Tibial artery (tissue), 4 donors: Measurements from ENCODE around the gene BRIP1.

ENCODE experiments used
- DNase-seq, 2 donors: peaks; one replicate each; pipeline ENCODE4 v3.0.0-alpha.2; 2019
- H3K27ac ChIP-seq, 2 donors: fragments of 200-600 bp; sonication (generic) in 1 of 2; 1 replicate in 1 of 2; 2 replicates in 1 of 2; pipeline ENCODE4 v1.5.1; 2018 to 2019; ENCODE audit warnings: mild to moderate bottlenecking in 1 of 2
- H3K27me3 ChIP-seq, 2 donors: fragments of 200-600 bp; sonication (generic) in 1 of 2; one replicate each; pipeline versions ENCODE4 v1.5.1 to v1.6.0; 2016 to 2019
- H3K36me3 ChIP-seq, 3 donors: fragments of 200-600 bp; sonication (generic) in 2 of 3; one replicate each; pipeline ENCODE4 v1.5.1; 2016 to 2019; ENCODE audit warnings: mild to moderate bottlenecking in 2 of 3
- H3K4me1 ChIP-seq, 4 donors: fragments of 200-600 bp; sonication (generic) in 2 of 4; 1 replicate in 3 of 4; 2 replicates in 1 of 4; pipeline ENCODE4 v1.5.1; 2016 to 2019
- H3K4me3 ChIP-seq, 2 donors: fragments of 200-600 bp; sonication (generic) in 1 of 2; 1 replicate in 1 of 2; 2 replicates in 1 of 2; pipeline ENCODE4 v1.5.1; 2018 to 2019; ENCODE audit warnings: mild to moderate bottlenecking in 2 of 2
- H3K9me3 ChIP-seq, 3 donors: fragments of 200-600 bp; sonication (generic) in 1 of 3; one replicate each; pipeline ENCODE4 v1.5.1; 2016 to 2019
- CTCF ChIP-seq, 2 experiments: fragments of 200-600 bp in 1 of 2; fragments of 450-650 bp in 1 of 2; IDR thresholded peaks; one replicate each; pipeline ENCODE4 v1.5.1; 2017 to 2019; ENCODE audit warnings: antibody characterized with exemption in 2 of 2, mild to moderate bottlenecking in 1 of 2, moderate library complexity in 1 of 2
- intact Hi-C: fragments of 100-400 bp; cut with DNase I; formaldehyde crosslinking; loops from one replicate; pipeline ENCODE4 v1.15.0; 2023; ENCODE audit warnings: low total_unique reads

BRIP1 gene

GRCh38 chr17:61809816-61810392 is 53.4 kb downstream of the BRIP1 start:
- DNase-seq = no peak

GRCh38 chr17:61808442-61808841 is 54.9 kb downstream of the BRIP1 start:
- Histone ChIP-seq H3K4me3 (no peak overlapping the region), H3K27ac (no peak overlapping the region), H3K9me3 (no peaks in the 10 kb centered on the region), H3K4me1 (no peaks in the 10 kb centered on the region), H3K36me3 (no peaks in the 10 kb centered on the region), H3K27me3 (no peaks in the 10 kb centered on the region)
- no peak for TF ChIP-seq CTCF (IDR thresholded peaks at IDR 0.05)
- DNase-seq = no peak
- intact Hi-C loops = no loop called here

More at GRCh38 chr17:61809816-61810392, 53.4 kb downstream of the BRIP1 start:
- Histone ChIP-seq H3K9me3 (no peaks in the 10 kb centered on the region), H3K27ac (no peak overlapping the region), H3K36me3 (no peaks in the 10 kb centered on the region), H3K27me3 (no peaks in the 10 kb centered on the region), H3K4me1 (no peaks in the 10 kb centered on the region), H3K4me3 (no peak overlapping the region)
- no peak for TF ChIP-seq CTCF (IDR thresholded peaks at IDR 0.05)
- intact Hi-C loops = no loop called here

DNA sequence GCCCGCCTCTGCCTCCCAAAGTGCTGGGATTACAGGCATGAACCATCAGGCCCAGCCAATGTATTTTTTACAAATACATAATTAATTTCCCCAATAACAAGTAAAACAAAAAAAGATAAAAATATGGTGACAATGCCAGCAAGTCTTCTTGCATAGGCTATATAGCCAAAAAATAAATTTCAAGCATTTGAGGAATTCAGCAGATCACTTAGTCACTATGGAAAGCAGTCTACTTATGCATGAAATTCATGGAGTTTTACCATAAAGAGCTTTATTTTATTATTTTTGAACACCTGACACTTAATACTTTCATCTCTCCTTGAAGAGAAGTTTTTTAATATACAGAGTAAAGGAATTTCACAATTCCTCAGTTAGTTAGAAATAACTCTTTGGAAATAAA is 56.4 kb downstream of the BRIP1 start:
- H3K36me3 ChIP-seq = no peaks in the 10 kb centered on the region
- intact Hi-C loops = no loop called here
- TF ChIP-seq CTCF (IDR thresholded peaks at IDR 0.05) = no peak

DNA sequence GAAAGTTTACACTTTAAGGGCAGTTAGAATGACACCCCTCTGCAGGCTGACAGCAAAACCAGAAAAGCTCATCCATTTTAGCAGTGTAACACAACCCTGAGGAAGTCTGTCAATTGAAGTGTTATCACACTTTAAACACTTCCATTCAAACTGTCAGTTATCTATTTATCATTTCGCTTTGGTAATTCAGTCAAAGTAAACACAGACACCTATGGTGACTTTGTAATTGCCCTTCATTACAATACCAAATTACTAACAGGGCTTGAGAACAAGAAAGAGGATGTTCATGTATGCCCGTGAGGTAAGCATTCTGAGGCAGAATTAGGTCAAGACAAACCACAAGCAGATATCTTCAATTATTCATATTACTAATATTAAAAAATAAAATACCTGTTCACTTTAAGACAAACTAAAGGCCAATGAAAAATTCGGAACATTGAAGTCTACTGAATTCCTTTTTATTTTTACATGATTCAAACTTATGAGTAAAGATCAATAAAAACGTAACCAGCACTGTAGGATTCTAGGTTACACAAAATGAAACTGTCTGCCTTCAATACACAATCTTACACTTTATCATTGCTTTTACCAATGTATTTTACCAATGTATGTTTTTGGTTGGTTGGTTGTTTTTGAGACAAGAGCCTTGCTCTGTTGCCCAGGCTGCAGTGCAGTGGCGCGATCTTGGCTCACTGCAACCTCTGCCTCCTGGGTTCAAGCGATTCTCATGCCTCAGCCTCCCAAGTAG is 57.1 kb downstream of the BRIP1 start:
- no peak overlapping the region for H3K4me3 ChIP-seq
- intact Hi-C loops = no loop called here
- H3K27ac ChIP-seq = no peak overlapping the region
- no peaks in the 10 kb centered on the region for H3K27me3 ChIP-seq
- H3K36me3 ChIP-seq = no peaks in the 10 kb centered on the region
- no peak for DNase-seq
- no peak for TF ChIP-seq CTCF (IDR thresholded peaks at IDR 0.05)
- H3K9me3 ChIP-seq = no peaks in the 10 kb centered on the region
- no peaks in the 10 kb centered on the region for H3K4me1 ChIP-seq

More for the DNA sequence above, 56.4 kb downstream of the BRIP1 start:
- no peaks in the 10 kb centered on the region for H3K27me3 ChIP-seq
- no peak overlapping the region for H3K4me3 ChIP-seq
- DNase-seq = no peak
- no peak overlapping the region for H3K27ac ChIP-seq
- no peaks in the 10 kb centered on the region for H3K9me3 ChIP-seq
- no peaks in the 10 kb centered on the region for H3K4me1 ChIP-seq

GRCh38 chr17:61805399-61805798 is 57.9 kb downstream of the BRIP1 start:
- H3K4me3 ChIP-seq = no peak overlapping the region
- DNase-seq = no peak
- no peak overlapping the region for H3K27ac ChIP-seq
- TF ChIP-seq CTCF (IDR thresholded peaks at IDR 0.05) = no peak
- H3K36me3 ChIP-seq = no peaks in the 10 kb centered on the region
- no peaks in the 10 kb centered on the region for H3K4me1 ChIP-seq
- intact Hi-C loops = no loop called here
- no peaks in the 10 kb centered on the region for H3K9me3 ChIP-seq
- no peaks in the 10 kb centered on the region for H3K27me3 ChIP-seq
